Neural crest cell (in vitro differentiated cells): ENCODE measurements around the gene VPS52. TPM values are rescaled to one million over a fixed set of nuclear protein-coding genes. Genes with fewer than 3 reads are reported as not detected.
"Not testable (repeated sequence)": the region's sequence is repeated elsewhere in the genome, so short reads cannot be mapped to it uniquely, and the experiment has no call there.

Source experiments
- DNase-seq: peaks from one replicate; pipeline ENCODE4 v3.0.0; 2021; ENCODE audit warnings: low read depth, mixed read lengths, low spot score
- H3K27ac Mint-ChIP-seq: one replicate; pipeline ENCODE4 v1.8.0; 2021; ENCODE audit warnings: mild to moderate bottlenecking, mixed read lengths; ENCODE audit not compliant: unreplicated experiment
- H3K27me3 Mint-ChIP-seq: 2 replicates; pipeline ENCODE4 v1.8.0; 2021; ENCODE audit warnings: low read depth, mild to moderate bottlenecking, mixed read lengths
- H3K36me3 Mint-ChIP-seq: 2 replicates; pipeline ENCODE4 v1.8.0; 2021; ENCODE audit warnings: low read depth, mild to moderate bottlenecking, mixed read lengths
- H3K4me1 Mint-ChIP-seq: 2 replicates; pipeline ENCODE4 v1.8.0; 2021; ENCODE audit warnings: mixed read lengths
- H3K4me3 Mint-ChIP-seq: one replicate; pipeline ENCODE4 v1.8.0; 2021; ENCODE audit warnings: mild to moderate bottlenecking, mixed read lengths
- H3K9me3 Mint-ChIP-seq: 2 replicates; pipeline ENCODE4 v1.8.0; 2021; ENCODE audit warnings: mixed read lengths
- total RNA-seq: library from RNA; stranded (reverse); gene quantifications from 2 replicates; pipeline ENCODE4 v1.2.1, GENCODE V29; 2021
- TF ChIP-seq, protein P1 (sequence below): fragments of 200-600 bp; sonication (generic); conservative IDR thresholded peaks from 2 replicates; pipeline ENCODE4 v1.5.0; 2021; ENCODE audit warnings: antibody characterized with exemption, mild to moderate bottlenecking

The VPS52 gene
- total RNA-seq, 1 donor from 2014 or later = 53.2 TPM

DNA sequence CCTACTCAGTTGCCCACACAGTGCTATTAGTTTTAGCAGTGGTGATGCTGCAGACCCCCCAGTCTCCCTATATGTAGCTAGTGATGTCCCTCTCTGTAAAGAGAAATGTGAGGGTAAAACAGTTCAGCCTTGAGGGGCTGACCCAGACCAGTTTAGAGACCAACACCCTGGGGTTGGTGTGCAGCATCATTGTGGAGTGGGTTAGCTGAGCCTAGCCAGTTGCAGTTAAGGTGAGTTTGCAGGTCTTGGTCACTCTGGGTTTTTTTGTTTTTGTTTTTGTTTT, 4.8 kb upstream of the VPS52 start:
- TF ChIP-seq, protein P1, sequence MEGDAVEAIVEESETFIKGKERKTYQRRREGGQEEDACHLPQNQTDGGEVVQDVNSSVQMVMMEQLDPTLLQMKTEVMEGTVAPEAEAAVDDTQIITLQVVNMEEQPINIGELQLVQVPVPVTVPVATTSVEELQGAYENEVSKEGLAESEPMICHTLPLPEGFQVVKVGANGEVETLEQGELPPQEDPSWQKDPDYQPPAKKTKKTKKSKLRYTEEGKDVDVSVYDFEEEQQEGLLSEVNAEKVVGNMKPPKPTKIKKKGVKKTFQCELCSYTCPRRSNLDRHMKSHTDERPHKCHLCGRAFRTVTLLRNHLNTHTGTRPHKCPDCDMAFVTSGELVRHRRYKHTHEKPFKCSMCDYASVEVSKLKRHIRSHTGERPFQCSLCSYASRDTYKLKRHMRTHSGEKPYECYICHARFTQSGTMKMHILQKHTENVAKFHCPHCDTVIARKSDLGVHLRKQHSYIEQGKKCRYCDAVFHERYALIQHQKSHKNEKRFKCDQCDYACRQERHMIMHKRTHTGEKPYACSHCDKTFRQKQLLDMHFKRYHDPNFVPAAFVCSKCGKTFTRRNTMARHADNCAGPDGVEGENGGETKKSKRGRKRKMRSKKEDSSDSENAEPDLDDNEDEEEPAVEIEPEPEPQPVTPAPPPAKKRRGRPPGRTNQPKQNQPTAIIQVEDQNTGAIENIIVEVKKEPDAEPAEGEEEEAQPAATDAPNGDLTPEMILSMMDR = no peak
- Mint-ChIP-seq H3K27ac (peak overlapping the region; percentile 82), H3K27me3 (no peaks in the 10 kb centered on the region), H3K4me3 (peak overlapping the region; percentile 97), H3K36me3 (peaks cover 20% of the 10 kb centered on the region), H3K9me3 (no peaks in the 10 kb centered on the region), H3K4me1 (peaks cover 54% of the 10 kb centered on the region)
- DNase-seq = no peak

DNA sequence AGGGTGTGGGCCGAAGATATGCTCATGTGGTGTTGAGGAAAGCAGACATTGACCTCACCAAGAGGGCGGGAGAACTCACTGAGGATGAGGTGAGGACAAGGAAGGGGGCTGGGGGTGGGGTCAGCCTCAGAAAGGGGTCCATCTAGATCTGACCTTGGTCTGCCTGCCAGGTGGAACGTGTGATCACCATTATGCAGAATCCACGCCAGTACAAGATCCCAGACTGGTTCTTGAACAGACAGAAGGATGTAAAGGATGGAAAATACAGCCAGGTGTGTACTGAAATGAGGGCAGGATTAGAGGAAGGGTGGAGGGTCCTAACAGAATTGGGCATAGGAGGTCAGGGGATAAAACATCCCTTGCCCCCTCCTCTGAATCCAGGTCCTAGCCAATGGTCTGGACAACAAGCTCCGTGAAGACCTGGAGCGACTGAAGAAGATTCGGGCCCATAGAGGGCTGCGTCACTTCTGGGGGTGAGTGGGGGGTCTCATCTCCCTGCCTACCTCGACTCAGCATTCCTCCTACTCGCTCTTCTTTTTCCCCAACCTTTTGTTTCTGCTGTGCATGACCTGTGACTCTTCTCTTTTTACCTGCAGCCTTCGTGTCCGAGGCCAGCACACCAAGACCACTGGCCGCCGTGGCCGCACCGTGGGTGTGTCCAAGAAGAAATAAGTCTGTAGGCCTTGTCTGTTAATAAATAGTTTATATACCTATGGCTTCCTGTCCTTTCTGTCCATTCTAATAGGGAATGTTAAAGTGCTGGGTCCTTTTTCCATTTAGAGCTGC, 4.3 kb upstream of the VPS52 start:
- not testable (repeated sequence) for H3K27me3 Mint-ChIP-seq
- peaks cover 20% of the 10 kb centered on the region for H3K36me3 Mint-ChIP-seq

DNA sequence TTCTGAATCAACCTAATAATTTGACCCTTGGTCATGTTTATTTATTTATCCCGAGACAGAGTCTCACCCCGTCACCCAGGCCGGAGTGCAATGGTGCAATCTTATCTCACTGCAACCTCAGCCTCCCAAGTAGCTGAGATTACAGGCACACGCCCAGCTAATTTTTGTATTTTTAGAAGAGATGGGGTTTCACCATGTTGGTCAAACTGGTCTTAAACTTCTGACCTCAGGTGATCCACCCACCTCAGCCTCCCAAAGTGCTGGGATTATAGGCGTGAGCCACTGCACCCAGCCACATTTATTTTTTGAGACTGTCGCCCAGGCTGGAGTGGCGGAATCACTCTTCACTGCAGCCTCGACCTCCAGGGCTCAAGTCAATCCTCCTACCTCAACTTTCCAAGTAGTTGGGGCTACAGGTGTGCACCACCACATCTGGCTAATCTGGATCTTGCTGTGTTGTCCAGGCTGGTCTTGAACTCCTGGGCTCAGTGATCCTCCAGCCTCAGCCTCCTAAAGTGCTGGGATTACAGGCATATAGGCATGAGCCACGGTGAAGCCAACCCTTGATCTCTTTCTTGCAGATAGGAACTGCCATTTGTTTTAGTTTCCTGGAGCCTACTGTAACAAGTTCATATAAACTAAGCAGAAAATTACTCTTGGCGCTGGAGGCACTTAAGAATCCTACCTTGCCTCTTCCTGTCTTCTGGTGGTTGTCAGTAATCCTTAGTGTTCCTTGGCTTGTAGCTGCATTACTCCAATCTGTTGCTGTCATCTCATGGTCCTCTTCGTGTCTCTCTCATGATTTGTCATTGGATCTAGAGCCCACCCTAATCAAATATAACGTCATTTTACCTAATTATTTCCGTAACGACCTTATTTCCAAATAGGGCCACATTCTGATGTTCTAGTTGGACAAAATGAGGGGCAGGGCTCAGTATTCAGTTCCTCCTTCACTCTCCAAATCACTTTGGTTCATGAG, 2.5 kb upstream of the VPS52 start:
- H3K9me3 Mint-ChIP-seq = no peaks in the 10 kb centered on the region
- no peak for DNase-seq
- peaks cover 63% of the 10 kb centered on the region for H3K4me1 Mint-ChIP-seq
- H3K27ac Mint-ChIP-seq = peak overlapping the region; percentile 15
- peaks cover 20% of the 10 kb centered on the region for H3K36me3 Mint-ChIP-seq
- H3K4me3 Mint-ChIP-seq = peak overlapping the region; percentile 97
- TF ChIP-seq, protein P1 = no peak
- H3K27me3 Mint-ChIP-seq = no peaks in the 10 kb centered on the region

More for the DNA sequence above, 4.3 kb upstream of the VPS52 start:
- DNase-seq, H3K9me3 Mint-ChIP-seq, H3K27ac Mint-ChIP-seq: not testable (repeated sequence)
- Mint-ChIP-seq H3K4me3 (peak overlapping the region; percentile 97), H3K4me1 (peaks cover 55% of the 10 kb centered on the region)

DNA sequence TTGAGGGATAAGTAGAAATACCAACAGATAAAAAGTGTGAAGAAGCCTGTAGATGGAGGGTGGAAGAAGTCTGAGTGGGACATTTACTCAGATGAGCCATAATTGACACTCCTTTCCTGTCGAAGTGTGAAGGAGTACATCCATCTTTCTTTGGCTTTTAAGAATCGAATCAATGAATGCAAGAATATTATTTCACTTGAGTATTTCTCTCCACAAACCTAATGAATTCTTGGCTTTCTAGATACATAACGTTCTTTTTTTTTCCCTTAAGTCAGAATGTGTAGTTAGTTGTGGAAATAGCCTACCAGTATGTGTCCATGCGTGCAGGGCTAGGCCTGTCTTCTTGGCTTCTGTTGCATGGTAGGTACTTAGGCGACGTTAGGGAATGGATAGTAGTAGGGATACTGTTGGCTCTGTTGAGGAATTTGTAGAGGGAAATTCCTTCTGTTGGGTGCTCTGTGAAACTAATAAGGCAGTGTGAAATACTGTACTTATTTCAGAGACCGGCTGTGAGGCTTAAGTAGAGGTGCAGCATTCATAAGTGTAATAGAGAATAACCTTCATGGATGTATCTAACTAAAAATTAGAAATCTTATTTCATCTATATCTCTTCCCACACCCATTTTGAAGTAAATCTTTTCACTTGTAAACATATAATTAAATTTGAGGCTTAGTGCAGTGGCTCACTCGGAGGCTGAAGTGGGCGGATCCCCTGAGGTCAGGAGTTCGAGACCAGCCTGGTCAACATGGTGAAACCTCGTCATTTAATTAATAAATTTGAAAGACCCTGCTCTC, 1.6 kb upstream of the VPS52 start:
- Mint-ChIP-seq H3K27me3 (no peaks in the 10 kb centered on the region), H3K36me3 (peaks cover 20% of the 10 kb centered on the region), H3K27ac (peak overlapping the region; percentile 6), H3K9me3 (no peaks in the 10 kb centered on the region), H3K4me1 (peaks cover 63% of the 10 kb centered on the region), H3K4me3 (peak overlapping the region; percentile 97)
- no peak for DNase-seq
- TF ChIP-seq, protein P1 = no peak

DNA sequence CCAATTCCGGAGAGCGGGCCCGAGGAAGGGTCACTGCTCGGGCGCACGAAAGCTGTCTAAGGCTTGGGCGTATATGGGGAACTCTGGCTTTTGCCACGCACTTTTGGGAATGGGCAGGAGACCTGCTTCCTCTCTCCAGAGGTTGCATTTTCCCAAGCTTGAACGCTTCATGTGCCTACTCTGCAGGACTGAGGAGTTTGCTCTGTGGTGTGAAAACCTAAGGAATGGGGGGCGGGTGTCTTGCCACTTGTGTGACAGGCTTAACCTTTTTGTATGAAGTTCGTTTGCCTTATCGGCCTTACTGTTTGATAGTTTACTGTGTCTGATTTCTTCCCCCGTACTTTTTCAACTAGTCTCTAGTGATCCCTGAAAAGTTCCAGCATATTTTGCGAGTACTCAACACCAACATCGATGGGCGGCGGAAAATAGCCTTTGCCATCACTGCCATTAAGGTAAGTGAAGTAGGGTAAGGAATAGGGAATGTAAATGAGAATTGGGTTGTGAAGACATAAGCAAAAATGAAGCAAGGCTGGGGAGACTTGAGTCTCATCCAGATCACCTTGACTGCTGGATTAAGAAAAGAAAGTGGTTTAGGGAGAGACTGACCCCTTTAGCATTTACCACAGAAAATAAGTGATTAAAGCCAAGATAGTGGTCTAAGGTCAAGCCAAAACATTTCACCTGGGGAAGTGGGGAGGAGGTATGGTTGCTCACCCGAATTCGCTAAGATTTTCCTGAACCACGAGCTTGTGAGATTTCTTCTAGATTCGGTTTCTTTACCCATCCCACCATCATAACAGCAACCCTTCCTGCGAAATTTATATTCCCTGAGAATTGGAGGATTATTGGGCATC, 826 bp upstream of the VPS52 start:
- Mint-ChIP-seq H3K36me3 (peaks cover 20% of the 10 kb centered on the region), H3K27ac (peak overlapping the region; percentile 92), H3K9me3 (no peaks in the 10 kb centered on the region), H3K27me3 (no peaks in the 10 kb centered on the region), H3K4me3 (peak overlapping the region; percentile 97), H3K4me1 (peaks cover 60% of the 10 kb centered on the region)
- no peak for DNase-seq
- TF ChIP-seq, protein P1 = no peak
